HCT116 (cell line): ENCODE measurements around the gene KCNJ10. TPM values are rescaled to one million over a fixed set of nuclear protein-coding genes. Genes with fewer than 3 reads are reported as not detected.

Experiments used
- ATAC-seq: fragments of 200-7000 bp; cut with Tn5 transposase; 2 replicates; pipeline ENCODE4 v1.9.1; 2020; ENCODE audit warnings: mild to moderate bottlenecking, moderate library complexity
- BruUV-seq: library from RNA; stranded (reverse); fragments of 400-500 nt; replicated peaks from 2 replicates; lab custom pipeline; 2021; lab: Mats Ljungman, UMichigan
- CTCF ChIA-PET: fragments of 300-600 bp; sonication (Branson Sonifier 250); formaldehyde crosslinking; loops from one replicate; lab custom pipeline; 2021; ENCODE audit warnings: antibody characterized with exemption; lab: Charles Lee
- POLR2A ChIA-PET: fragments of 300-600, 350-600 bp; sonication (Branson Sonifier 250); formaldehyde crosslinking; loops from one replicate; lab custom pipeline; 2021; ENCODE audit warnings: antibody characterized with exemption; lab: Charles Lee
- RAD21 ChIA-PET, 2 experiments: fragments of 300-600 bp; sonication (Branson Sonifier 250); formaldehyde crosslinking; loops; one replicate each; lab custom pipeline; 2023; ENCODE audit warnings: low total read pairs in 2 of 2; ENCODE audit not compliant: uncharacterized antibody in 2 of 2, unreplicated experiment in 2 of 2, low non-redundant PET in 1 of 2; lab: Charles Lee
- DNase-seq: peaks from one replicate; pipeline ENCODE4 v3.0.0-alpha.2; 2010; ENCODE audit warnings: low read depth, low spot score
- H2AFZ ChIP-seq: fragments of 200-600 bp; shearing (Covaris generic), sonication (generic); 2 replicates; pipeline ENCODE4 v1.6.1; 2017; ENCODE audit warnings: low read depth, mixed run types, mixed read lengths, antibody characterized with exemption, low read length; ENCODE audit not compliant: poor library complexity, severe bottlenecking
- H3K27ac ChIP-seq: 2 replicates; pipeline ENCODE4 v1.5.1; 2012; ENCODE audit warnings: low read depth, low read length
- H3K27me3 ChIP-seq: fragments of 200-600 bp; sonication (generic); 2 replicates; pipeline ENCODE4 v1.6.1; 2016; ENCODE audit warnings: mixed run types, low read length, mixed read lengths; ENCODE audit not compliant: insufficient read depth
- H3K36me3 ChIP-seq, 2 experiments: fragments of 200-500 bp in 1 of 2; fragments of 200-600 bp in 1 of 2; sonication (Bioruptor generic) in 1 of 2; sonication (generic) in 1 of 2; 2 replicates each; pipeline versions ENCODE4 v1.5.1 to v1.6.1; 2014 to 2016; ENCODE audit warnings: low read length in 2 of 2, inconsistent platforms in 1 of 2, mixed read lengths in 1 of 2, mixed run types in 1 of 2; ENCODE audit not compliant: insufficient read depth in 2 of 2, control insufficient read depth in 1 of 2
- H3K4me1 ChIP-seq, 2 experiments: fragments of 200-600 bp in 1 of 2; sonication (generic) in 1 of 2; 2 replicates each; pipeline versions ENCODE4 v1.5.1 to v1.6.1; 2012 to 2017; ENCODE audit warnings: low read length in 2 of 2, inconsistent platforms in 1 of 2, mild to moderate bottlenecking in 1 of 2, mixed read lengths in 1 of 2, mixed run types in 1 of 2, moderate library complexity in 1 of 2; ENCODE audit not compliant: insufficient read depth in 2 of 2, control insufficient read depth in 1 of 2
- H3K4me2 ChIP-seq: fragments of 200-600 bp; sonication (generic); 2 replicates; pipeline ENCODE4 v1.6.1; 2017; ENCODE audit warnings: mixed run types, low read length, mixed read lengths
- H3K4me3 ChIP-seq, 2 experiments: fragments of 200-600 bp in 1 of 2; sonication (generic) in 1 of 2; replicated peaks in 1 of 2; 2 replicates each; pipeline ENCODE4 v1.5.1; 2011 to 2016; ENCODE audit warnings: low read length in 2 of 2, control low read depth in 1 of 2, low read depth in 1 of 2, mild to moderate bottlenecking in 1 of 2, mixed read lengths in 1 of 2, mixed run types in 1 of 2
- H3K79me2 ChIP-seq: fragments of 200-600 bp; sonication (generic); 2 replicates; pipeline ENCODE4 v1.6.1; 2017; ENCODE audit warnings: mild to moderate bottlenecking, mixed run types, low read length, moderate library complexity, mixed read lengths; ENCODE audit not compliant: insufficient read depth
- H3K9ac ChIP-seq: fragments of 200-600 bp; sonication (generic); 2 replicates; pipeline ENCODE4 v1.6.1; 2016; ENCODE audit warnings: low read length, mixed read lengths
- H3K9me2 ChIP-seq: fragments of 200-600 bp; sonication (generic), shearing (Covaris generic); 2 replicates; pipeline ENCODE4 v1.6.1; 2017; ENCODE audit warnings: mixed run types, mild to moderate bottlenecking, moderate library complexity; ENCODE audit not compliant: insufficient read depth
- H3K9me3 ChIP-seq, 2 experiments: fragments of 200-500 bp in 1 of 2; fragments of 200-600 bp in 1 of 2; sonication (Bioruptor generic) in 1 of 2; sonication (generic) in 1 of 2; 2 replicates each; pipeline ENCODE4 v1.6.1; 2014 to 2017; ENCODE audit warnings: low read length in 2 of 2, mixed read lengths in 2 of 2, inconsistent platforms in 1 of 2, low read depth in 1 of 2, mild to moderate bottlenecking in 1 of 2, mixed run types in 1 of 2, moderate library complexity in 1 of 2; ENCODE audit not compliant: control insufficient read depth in 1 of 2, insufficient read depth in 1 of 2
- H4K20me1 ChIP-seq: fragments of 200-600 bp; sonication (generic), shearing (Covaris generic); 2 replicates; pipeline ENCODE4 v1.6.1; 2017; ENCODE audit warnings: mixed run types, mild to moderate bottlenecking, moderate library complexity; ENCODE audit not compliant: insufficient read depth
- CBX3 ChIP-seq: IDR thresholded peaks from 2 replicates; pipeline ENCODE4 v1.6.1; 2012; ENCODE audit warnings: low read depth
- EGR1 ChIP-seq: IDR thresholded peaks from 2 replicates; pipeline ENCODE4 v1.6.1; 2012; ENCODE audit warnings: low read depth
- EZH2 ChIP-seq: fragments of 200-600 bp; sonication (generic); IDR thresholded peaks from 2 replicates; pipeline ENCODE4 v1.6.1; 2017; ENCODE audit warnings: antibody characterized with exemption, mixed run types
- EZH2phosphoT487 ChIP-seq: fragments of 200-600 bp; IDR thresholded peaks from 2 replicates; pipeline ENCODE4 v1.6.1; 2018; ENCODE audit warnings: antibody characterized with exemption, borderline replicate concordance
- FOSL1 ChIP-seq: IDR thresholded peaks from 2 replicates; pipeline ENCODE4 v1.6.1; 2012; ENCODE audit warnings: low read depth
- MAX ChIP-seq: IDR thresholded peaks from 2 replicates; pipeline ENCODE4 v1.6.1; 2012
- POLR2AphosphoS5 ChIP-seq: IDR thresholded peaks from 2 replicates; pipeline ENCODE4 v1.6.1; 2011; ENCODE audit warnings: mild to moderate bottlenecking, low read depth, low read length, moderate library complexity
- RAD21 ChIP-seq: IDR thresholded peaks from 2 replicates; pipeline ENCODE4 v1.6.1; 2012; ENCODE audit warnings: low read depth, mild to moderate bottlenecking
- SP1 ChIP-seq: IDR thresholded peaks from 2 replicates; pipeline ENCODE4 v1.6.1; 2012; ENCODE audit warnings: low read depth
- SRF ChIP-seq: IDR thresholded peaks from 2 replicates; pipeline ENCODE4 v1.6.1; 2012; ENCODE audit warnings: low read depth
- TCF7L2 ChIP-seq: IDR thresholded peaks from 2 replicates; pipeline ENCODE4 v1.7.0; 2011; ENCODE audit warnings: borderline replicate concordance, inconsistent platforms; ENCODE audit not compliant: insufficient read depth, insufficient read length; ENCODE audit errors: extremely low read depth
- ZBTB33 ChIP-seq: IDR thresholded peaks from 2 replicates; pipeline ENCODE4 v1.6.1; 2011; ENCODE audit warnings: mild to moderate bottlenecking, low read length, moderate library complexity; ENCODE audit not compliant: insufficient replicate concordance; ENCODE audit errors: extremely low read depth
- ZFX ChIP-seq: fragments of 450-650 bp; IDR thresholded peaks from 2 replicates; pipeline ENCODE4 v1.6.1; 2017
- ZNF274 ChIP-seq: fragments of 200-500 bp; sonication (Bioruptor generic); IDR thresholded peaks from 2 replicates; pipeline ENCODE4 v1.6.1; 2014; ENCODE audit warnings: mild to moderate bottlenecking, low read depth, low read length, inconsistent platforms
- intact Hi-C: fragments of 100-400 bp; cut with micrococcal nuclease; formaldehyde crosslinking; loops from 2 replicates; pipeline ENCODE4 v1.10.0; 2022
- total RNA-seq: library from RNA; stranded (reverse); gene quantifications from one replicate; pipeline ENCODE4 v1.2.1, GENCODE V29; 2021; ENCODE audit not compliant: unreplicated experiment

KCNJ10 gene
- total RNA-seq, 1 experiment from 2014 or later: 0.57 TPM

- TF ChIP-seq TCF7L2 (no peak), EZH2phosphoT487 (no peak), CBX3 (no peak), POLR2AphosphoS5 (no peak), FOSL1 (no peak)
- Histone ChIP-seq H3K9ac (no peak within 1 kb of the TSS), H3K9me3 (no peaks in the 10 kb centered on the region), H3K4me1 (no peaks in the 10 kb centered on the region; a peak in 2 of 4 replicates), H3K4me3 (no peak within 1 kb of the TSS), H2AFZ (no peak within 1 kb of the TSS), H3K36me3 (no peaks in the 10 kb centered on the region), H3K79me2 (no peaks in the 10 kb centered on the region), H3K9me2 (no peaks in the 10 kb centered on the region), H4K20me1 (no peaks in the 10 kb centered on the region), H3K4me2 (no peak within 1 kb of the TSS), H3K27ac (no peak within 1 kb of the TSS), H3K27me3 (peaks cover 26% of the 10 kb centered on the region)
- POLR2A ChIA-PET: no interaction called here
- CTCF ChIA-PET: interaction anchor here (1.2 to 3.8 kb wide), 2 partner anchors 23 to 35 kb away, joined by 5 to 33 read pairs; no protein-coding TSS in a partner anchor
- intact Hi-C loops: no loop called here
- no TSS peak for BruUV-seq
- RAD21 ChIA-PET: interaction anchor here in 1 of 2 experiments (1.3 kb wide), 1 partner anchor 35 kb away, joined by 3 read pairs; no protein-coding TSS in a partner anchor
- DNase-seq (no peak), ATAC-seq (no peak)
These were observed 11.4 kb upstream of the KCNJ10 start, which contains the start of gene KCNJ9 for GRCh38 chr1:160081261-160081936. Gene KCNJ9 (plus strand): TSS chr1:160081538. CDS start chr1:160084031, 2,493 bp downstream.

GRCh38 chr1:160080381-160081100, 10.6 kb upstream of the KCNJ10 start:
- CTCF ChIA-PET: interaction anchor here (1.2 to 3.8 kb wide), 2 partner anchors 22 to 34 kb away, joined by 5 to 33 read pairs; no protein-coding TSS in a partner anchor
- POLR2A ChIA-PET: no interaction called here
- Histone ChIP-seq H3K27me3 (peaks cover 26% of the 10 kb centered on the region), H2AFZ (no peak overlapping the region), H3K4me2 (no peak overlapping the region), H3K36me3 (no peaks in the 10 kb centered on the region), H3K9me2 (no peaks in the 10 kb centered on the region), H3K9ac (no peak overlapping the region), H3K4me1 (no peaks in the 10 kb centered on the region; a peak in 2 of 4 replicates), H3K9me3 (no peaks in the 10 kb centered on the region), H4K20me1 (no peaks in the 10 kb centered on the region), H3K79me2 (no peaks in the 10 kb centered on the region), H3K4me3 (no peak overlapping the region), H3K27ac (no peak overlapping the region)
- ATAC-seq: no peak
- RAD21 ChIA-PET: interaction anchor here in 1 of 2 experiments (1.3 kb wide), 1 partner anchor 34 kb away, joined by 3 read pairs; no protein-coding TSS in a partner anchor
- intact Hi-C loops: no loop called here
- no peak for DNase-seq
- no TSS peak for BruUV-seq
- TF ChIP-seq ZNF274: no peak
- no peak for TF ChIP-seq EZH2phosphoT487
- TF ChIP-seq SP1: no peak
- TF ChIP-seq EZH2: no peak
- TF ChIP-seq ZFX: no peak
- no peak for TF ChIP-seq RAD21
- TF ChIP-seq EGR1: no peak
- no peak for TF ChIP-seq MAX
- no peak for TF ChIP-seq TCF7L2
- TF ChIP-seq ZBTB33: no peak
- no peak for TF ChIP-seq FOSL1
- no peak for TF ChIP-seq SRF
